Loucy (cell line): ENCODE measurements around the gene ANTXR2.
A peak's percentile ranks its signal among the peaks of the same experiment; 100 is the strongest.

Experiments
- H2AFZ ChIP-seq: fragments of 200-600 bp; sonication (generic); 2 replicates; pipeline ENCODE4 v1.6.0; 2016; ENCODE audit warnings: antibody characterized with exemption, mild to moderate bottlenecking, low read length, moderate library complexity
- H3F3A ChIP-seq: fragments of 200-600 bp; 2 replicates; pipeline ENCODE4 v1.6.0; 2016; ENCODE audit warnings: antibody characterized with exemption, low read depth, mild to moderate bottlenecking
- H3K27me3 ChIP-seq: fragments of 200-600 bp; sonication (generic); 2 replicates; pipeline ENCODE4 v1.6.1; 2014; ENCODE audit warnings: low read length, mild to moderate bottlenecking; ENCODE audit not compliant: insufficient read depth, poor library complexity, severe bottlenecking
- H3K36me3 ChIP-seq: fragments of 200-600 bp; sonication (generic); 2 replicates; pipeline ENCODE4 v1.6.1; 2016; ENCODE audit warnings: low read length; ENCODE audit not compliant: insufficient read depth
- H3K4me1 ChIP-seq: fragments of 200-600 bp; sonication (generic); 2 replicates; pipeline ENCODE4 v1.5.1; 2014; ENCODE audit warnings: low read length, mild to moderate bottlenecking; ENCODE audit not compliant: insufficient read depth, poor library complexity, severe bottlenecking
- H3K4me2 ChIP-seq: fragments of 200-600 bp; sonication (generic); 2 replicates; pipeline ENCODE4 v1.6.0; 2014; ENCODE audit warnings: antibody characterized with exemption, low read length, low read depth, mild to moderate bottlenecking; ENCODE audit not compliant: poor library complexity, severe bottlenecking
- H3K4me3 ChIP-seq: fragments of 200-600 bp; sonication (generic); 2 replicates; pipeline ENCODE4 v1.5.1; 2014; ENCODE audit warnings: low read length, mild to moderate bottlenecking, mixed read lengths; ENCODE audit not compliant: poor library complexity, severe bottlenecking
- H3K79me2 ChIP-seq: fragments of 200-600 bp; sonication (generic); 2 replicates; pipeline ENCODE4 v1.6.1; 2014; ENCODE audit warnings: low read length; ENCODE audit not compliant: insufficient read depth
- H3K9ac ChIP-seq: fragments of 200-600 bp; sonication (generic); 2 replicates; pipeline ENCODE4 v1.6.0; 2014; ENCODE audit warnings: mild to moderate bottlenecking, low read depth, low read length, moderate library complexity; ENCODE audit not compliant: poor library complexity, severe bottlenecking
- H3K9me2 ChIP-seq: fragments of 200-600 bp; sonication (generic); replicated peaks from 2 replicates; pipeline ENCODE4 v1.6.1; 2016; ENCODE audit warnings: low read depth, low read length, mixed read lengths
- H3K9me3 ChIP-seq: fragments of 200-600 bp; sonication (generic); 2 replicates; pipeline ENCODE4 v1.6.1; 2014; ENCODE audit warnings: mild to moderate bottlenecking, antibody characterized with exemption, low read length, low read depth; ENCODE audit not compliant: insufficient read depth
- H4K20me1 ChIP-seq: fragments of 200-600 bp; sonication (generic); 2 replicates; pipeline ENCODE4 v1.6.0; 2014; ENCODE audit warnings: antibody characterized with exemption, low read length, mild to moderate bottlenecking; ENCODE audit not compliant: insufficient read depth, poor library complexity, severe bottlenecking
- EZH2phosphoT487 ChIP-seq: fragments of 200-600 bp; IDR thresholded peaks from 2 replicates; pipeline ENCODE4 v1.6.1; 2018; ENCODE audit warnings: antibody characterized with exemption, mild to moderate bottlenecking, moderate library complexity, borderline replicate concordance
- TF ChIP-seq, protein P1 (sequence below): fragments of 200-600 bp; sonication (generic); conservative IDR thresholded peaks from 2 replicates; pipeline ENCODE4 v1.5.1; 2014; ENCODE audit warnings: mild to moderate bottlenecking, antibody characterized with exemption, low read length

Gene ANTXR2

DNA sequence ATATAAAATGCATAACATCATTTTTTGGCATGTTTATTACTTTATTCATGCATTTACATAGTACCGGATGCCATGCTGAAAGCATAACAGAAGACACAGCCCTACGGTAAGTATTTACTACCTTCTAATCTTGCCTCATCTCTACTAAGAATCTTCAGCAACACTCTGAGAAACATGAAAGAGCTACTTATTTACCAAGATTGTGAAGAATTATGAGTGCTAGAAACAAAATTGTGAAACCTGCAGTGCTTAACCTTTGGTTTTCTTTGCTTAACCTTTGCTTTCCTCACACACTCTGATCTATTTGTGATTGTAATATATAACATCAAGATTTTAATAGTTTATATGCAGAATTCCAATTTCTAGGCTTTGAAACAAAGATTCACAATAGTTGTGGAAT, 7.4 kb downstream of the ANTXR2 start:
- Histone ChIP-seq H3K4me2 (peak overlapping the region; percentile 89), H3K27me3 (no peaks in the 10 kb centered on the region), H3K79me2 (peaks cover 97% of the 10 kb centered on the region), H3K4me1 (peaks cover 82% of the 10 kb centered on the region), H2AFZ (no peak overlapping the region), H3K9ac (peak overlapping the region; percentile 48), H3K9me2 (no peaks in the 10 kb centered on the region), H3K36me3 (peaks cover 48% of the 10 kb centered on the region), H3K9me3 (no peaks in the 10 kb centered on the region), H3F3A (no peaks in the 10 kb centered on the region), H4K20me1 (peaks cover 45% of the 10 kb centered on the region), H3K4me3 (peak overlapping the region; percentile 78)
- TF ChIP-seq EZH2phosphoT487, result no peak
- TF ChIP-seq, protein P1, sequence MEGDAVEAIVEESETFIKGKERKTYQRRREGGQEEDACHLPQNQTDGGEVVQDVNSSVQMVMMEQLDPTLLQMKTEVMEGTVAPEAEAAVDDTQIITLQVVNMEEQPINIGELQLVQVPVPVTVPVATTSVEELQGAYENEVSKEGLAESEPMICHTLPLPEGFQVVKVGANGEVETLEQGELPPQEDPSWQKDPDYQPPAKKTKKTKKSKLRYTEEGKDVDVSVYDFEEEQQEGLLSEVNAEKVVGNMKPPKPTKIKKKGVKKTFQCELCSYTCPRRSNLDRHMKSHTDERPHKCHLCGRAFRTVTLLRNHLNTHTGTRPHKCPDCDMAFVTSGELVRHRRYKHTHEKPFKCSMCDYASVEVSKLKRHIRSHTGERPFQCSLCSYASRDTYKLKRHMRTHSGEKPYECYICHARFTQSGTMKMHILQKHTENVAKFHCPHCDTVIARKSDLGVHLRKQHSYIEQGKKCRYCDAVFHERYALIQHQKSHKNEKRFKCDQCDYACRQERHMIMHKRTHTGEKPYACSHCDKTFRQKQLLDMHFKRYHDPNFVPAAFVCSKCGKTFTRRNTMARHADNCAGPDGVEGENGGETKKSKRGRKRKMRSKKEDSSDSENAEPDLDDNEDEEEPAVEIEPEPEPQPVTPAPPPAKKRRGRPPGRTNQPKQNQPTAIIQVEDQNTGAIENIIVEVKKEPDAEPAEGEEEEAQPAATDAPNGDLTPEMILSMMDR, result no peak

DNA sequence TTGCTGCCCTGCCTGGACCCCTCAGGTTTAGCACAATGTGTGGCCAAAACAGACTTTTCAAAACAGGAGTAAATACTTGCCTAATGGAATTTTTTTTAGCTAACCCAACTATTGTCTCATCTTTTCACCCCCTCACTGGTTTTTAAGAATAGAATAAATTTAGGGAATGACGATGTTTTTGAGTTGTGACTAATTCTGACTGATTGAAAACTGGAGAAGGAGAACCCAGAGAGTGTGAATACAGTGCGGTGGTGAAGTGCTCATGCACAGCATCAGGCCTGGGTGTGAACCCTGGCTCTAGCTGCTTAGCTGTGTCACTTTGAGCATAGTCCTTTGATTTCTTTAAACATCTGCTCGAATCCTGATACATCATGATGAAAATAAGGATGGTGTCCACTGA, 10.5 kb downstream of the ANTXR2 start:
- H3K79me2 ChIP-seq, result peaks cover 94% of the 10 kb centered on the region
- H3K36me3 ChIP-seq, result peaks cover 49% of the 10 kb centered on the region; the same call in 1 of the 2 replicates

DNA sequence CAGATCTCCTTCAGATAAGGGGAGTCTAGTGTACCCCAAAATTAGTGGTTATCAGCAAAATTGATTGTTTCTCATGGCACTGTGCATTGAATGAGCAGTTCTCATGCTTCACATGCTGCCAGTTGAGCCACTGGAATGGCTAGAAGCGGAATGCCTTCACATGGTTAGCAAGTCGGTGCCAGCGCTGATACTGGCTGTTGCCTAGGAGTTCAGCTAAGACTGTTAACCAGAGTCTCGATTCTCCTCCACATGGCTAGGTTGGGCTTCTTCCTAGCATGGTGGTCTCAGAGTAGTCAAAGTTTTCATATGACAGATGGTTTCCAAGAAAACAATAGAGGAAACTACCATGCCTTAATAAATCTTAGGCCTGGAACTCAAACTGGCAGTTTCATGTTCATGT, 12.2 kb downstream of the ANTXR2 start:
- Histone ChIP-seq H3K9me3 (no peaks in the 10 kb centered on the region), H3K79me2 (peaks cover 92% of the 10 kb centered on the region), H3K9me2 (no peaks in the 10 kb centered on the region), H3K36me3 (peaks cover 43% of the 10 kb centered on the region; the same call in 1 of the 2 replicates), H3K27me3 (no peaks in the 10 kb centered on the region), H3K9ac (no peak overlapping the region), H4K20me1 (peaks cover 33% of the 10 kb centered on the region), H3F3A (no peaks in the 10 kb centered on the region), H3K4me2 (no peak overlapping the region), H3K4me3 (no peak overlapping the region), H2AFZ (no peak overlapping the region), H3K4me1 (peaks cover 81% of the 10 kb centered on the region)
- TF ChIP-seq, protein P1, result no peak
- TF ChIP-seq EZH2phosphoT487, result no peak

More for the DNA sequence above, 10.5 kb downstream of the ANTXR2 start:
- no peaks in the 10 kb centered on the region for H3K27me3 ChIP-seq
- no peaks in the 10 kb centered on the region for H3F3A ChIP-seq
- H3K9me2 ChIP-seq, result no peaks in the 10 kb centered on the region
- H3K4me2 ChIP-seq, result peak overlapping the region; percentile 11
- H3K9me3 ChIP-seq, result no peaks in the 10 kb centered on the region
- peaks cover 84% of the 10 kb centered on the region for H3K4me1 ChIP-seq
- TF ChIP-seq, protein P1, result no peak
- no peak for TF ChIP-seq EZH2phosphoT487
- no peak overlapping the region for H3K4me3 ChIP-seq
- peaks cover 38% of the 10 kb centered on the region for H4K20me1 ChIP-seq
- H3K9ac ChIP-seq, result peak overlapping the region; percentile 8
- H2AFZ ChIP-seq, result no peak overlapping the region
